HG03108 (cell line): ENCODE results near the gene SAMD4A.
A peak's percentile ranks its signal among the peaks of the same experiment; 100 is the strongest.

Source experiments
- ATAC-seq: cut with Tn5 transposase; IDR thresholded peaks from one replicate; pipeline ENCODE4 v1.9.1; 2021; ENCODE audit warnings: moderate library complexity; ENCODE audit not compliant: unreplicated experiment

The SAMD4A gene

GRCh38 chr14:54565785-54566409, 1.0 kb upstream of the SAMD4A start:
- peak; percentile 51 for ATAC-seq

GRCh38 chr14:54567224-54567638, 303 bp downstream of the SAMD4A start:
- no peak for ATAC-seq

- ATAC-seq = no peak
Measured at GRCh38 chr14:54567639-54568561, 972 bp downstream of the SAMD4A start.

- ATAC-seq = no peak
Measured at GRCh38 chr14:54568821-54569595, 2.1 kb downstream of the SAMD4A start.

- ATAC-seq = no peak
Measured at GRCh38 chr14:54570047-54570446, 3.1 kb downstream of the SAMD4A start.

- ATAC-seq = no peak
Measured at GRCh38 chr14:54570631-54571415, 3.9 kb downstream of the SAMD4A start.

- ATAC-seq = no peak
Measured at GRCh38 chr14:54572316-54572715, 5.4 kb downstream of the SAMD4A start.

- no peak for ATAC-seq
Measured at GRCh38 chr14:54574528-54574927, 7.6 kb downstream of the SAMD4A start.

GRCh38 chr14:54577494-54577893, 10.6 kb downstream of the SAMD4A start:
- no peak for ATAC-seq

- no peak for ATAC-seq
Measured at GRCh38 chr14:54577977-54578376, 11.0 kb downstream of the SAMD4A start.

GRCh38 chr14:54579621-54580020, 12.7 kb downstream of the SAMD4A start:
- no peak for ATAC-seq

- no peak for ATAC-seq
Measured at GRCh38 chr14:54580933-54581332, 14.0 kb downstream of the SAMD4A start.

- ATAC-seq = no peak
Measured at GRCh38 chr14:54582334-54582733, 15.4 kb downstream of the SAMD4A start.

GRCh38 chr14:54584097-54584496, 17.2 kb downstream of the SAMD4A start:
- ATAC-seq = no peak

GRCh38 chr14:54585214-54585613, 18.3 kb downstream of the SAMD4A start:
- no peak for ATAC-seq

- no peak for ATAC-seq
Measured at GRCh38 chr14:54589076-54589475, 22.1 kb downstream of the SAMD4A start.

GRCh38 chr14:54589843-54590242, 22.9 kb downstream of the SAMD4A start:
- no peak for ATAC-seq

GRCh38 chr14:54590481-54590880, 23.6 kb downstream of the SAMD4A start:
- no peak for ATAC-seq

GRCh38 chr14:54591461-54591860, 24.5 kb downstream of the SAMD4A start:
- no peak for ATAC-seq

GRCh38 chr14:54591866-54592265, 24.9 kb downstream of the SAMD4A start:
- no peak for ATAC-seq

GRCh38 chr14:54593860-54594259, 26.9 kb downstream of the SAMD4A start:
- no peak for ATAC-seq
